Measurements from ENCODE around the gene ENGASE.

The ENGASE gene

GRCh38 chr17:79043191-79043930 is 31.3 kb upstream of the ENGASE start:
- H2AFZ ChIP-seq, result no peak overlapping the region

DNA sequence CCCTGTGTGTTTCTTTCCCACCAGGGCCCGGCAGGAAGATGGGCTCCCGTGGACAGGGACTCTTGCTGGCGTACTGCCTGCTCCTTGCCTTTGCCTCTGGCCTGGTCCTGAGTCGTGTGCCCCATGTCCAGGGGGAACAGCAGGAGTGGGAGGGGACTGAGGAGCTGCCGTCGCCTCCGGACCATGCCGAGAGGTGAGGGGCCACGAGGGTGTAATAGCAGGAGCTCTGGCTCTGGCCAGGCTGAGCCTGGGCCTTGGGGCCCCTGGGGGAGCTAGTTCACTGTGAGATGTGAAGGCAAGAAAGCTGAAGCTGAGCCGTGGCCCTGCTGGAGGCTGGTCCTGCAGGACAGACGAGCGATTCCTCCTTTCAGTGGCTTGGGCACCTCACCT is 30.7 kb upstream of the ENGASE start:
- no peak overlapping the region for H3K9ac ChIP-seq
- H3K36me3 ChIP-seq (ENCODE audit: control insufficient read depth, insufficient read depth, low read length), result no peaks in the 10 kb centered on the region
- no peak overlapping the region for H2AFZ ChIP-seq
- TF ChIP-seq CTCF (IDR thresholded peaks at IDR 0.05), result no peak
- no peaks in the 10 kb centered on the region for H3K9me3 ChIP-seq (ENCODE audit: control insufficient read depth, low read length)
- no peak overlapping the region for H3K4me3 ChIP-seq (ENCODE audit: low read depth, low read length)
- H3K79me2 ChIP-seq, result no peaks in the 10 kb centered on the region
- no peaks in the 10 kb centered on the region for H3K27me3 ChIP-seq (ENCODE audit: control insufficient read depth, insufficient read depth, low read length)
- H3K4me1 ChIP-seq, result no peaks in the 10 kb centered on the region
- H3K4me2 ChIP-seq (ENCODE audit: low read length), result no peak overlapping the region
- H3K27ac ChIP-seq, result no peak overlapping the region

More at GRCh38 chr17:79043191-79043930, 31.3 kb upstream of the ENGASE start:
- H3K9me3 ChIP-seq (ENCODE audit: control insufficient read depth, low read length), result no peaks in the 10 kb centered on the region
- no peak for TF ChIP-seq CTCF (IDR thresholded peaks at IDR 0.05)
- H3K4me2 ChIP-seq (ENCODE audit: low read length), result no peak overlapping the region
- H3K9ac ChIP-seq, result no peak overlapping the region
- no peaks in the 10 kb centered on the region for H3K27me3 ChIP-seq (ENCODE audit: control insufficient read depth, insufficient read depth, low read length)
- H3K36me3 ChIP-seq (ENCODE audit: control insufficient read depth, insufficient read depth, low read length), result no peaks in the 10 kb centered on the region
- H3K79me2 ChIP-seq, result no peaks in the 10 kb centered on the region
- no peaks in the 10 kb centered on the region for H3K4me1 ChIP-seq
- H3K27ac ChIP-seq, result no peak overlapping the region
- no peak overlapping the region for H3K4me3 ChIP-seq (ENCODE audit: low read depth, low read length)

DNA sequence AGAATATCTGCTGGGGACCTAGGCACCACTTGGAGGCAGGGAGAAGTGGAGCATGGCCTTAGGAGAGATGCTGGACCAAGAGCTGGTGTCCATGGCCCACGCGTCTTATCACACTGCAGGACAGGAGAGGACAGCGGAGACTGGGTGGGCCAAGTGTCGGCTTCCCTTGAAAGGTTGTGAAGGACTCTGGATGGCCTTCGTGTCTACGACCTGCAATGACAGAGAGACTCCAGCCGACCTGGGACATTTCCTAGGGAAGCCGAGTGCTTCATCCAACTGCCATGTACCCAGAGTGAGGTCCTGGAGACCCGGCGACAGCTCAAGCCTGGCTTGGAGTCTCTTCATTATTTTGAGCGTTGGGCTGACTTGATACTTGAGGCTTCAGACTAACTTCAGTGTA is 30.2 kb upstream of the ENGASE start:
- Histone ChIP-seq H3K36me3 (ENCODE audit: control insufficient read depth, insufficient read depth, low read length) (no peaks in the 10 kb centered on the region), H3K4me3 (ENCODE audit: low read depth, low read length) (no peak overlapping the region), H3K9ac (no peak overlapping the region), H3K27ac (no peak overlapping the region), H3K9me3 (ENCODE audit: control insufficient read depth, low read length) (no peaks in the 10 kb centered on the region), H3K4me1 (no peaks in the 10 kb centered on the region), H3K4me2 (ENCODE audit: low read length) (no peak overlapping the region), H3K79me2 (no peaks in the 10 kb centered on the region), H3K27me3 (ENCODE audit: control insufficient read depth, insufficient read depth, low read length) (no peaks in the 10 kb centered on the region), H2AFZ (no peak overlapping the region)
- TF ChIP-seq CTCF (IDR thresholded peaks at IDR 0.05), result no peak

GRCh38 chr17:79045001-79045729 is 29.5 kb upstream of the ENGASE start:
- Histone ChIP-seq H3K9me3 (ENCODE audit: control insufficient read depth, low read length) (no peaks in the 10 kb centered on the region), H3K4me3 (ENCODE audit: low read depth, low read length) (no peak overlapping the region), H3K4me2 (ENCODE audit: low read length) (no peak overlapping the region), H2AFZ (no peak overlapping the region), H3K36me3 (ENCODE audit: control insufficient read depth, insufficient read depth, low read length) (no peaks in the 10 kb centered on the region), H3K4me1 (no peaks in the 10 kb centered on the region), H3K79me2 (no peaks in the 10 kb centered on the region), H3K9ac (no peak overlapping the region), H3K27ac (no peak overlapping the region), H3K27me3 (ENCODE audit: control insufficient read depth, insufficient read depth, low read length) (no peaks in the 10 kb centered on the region)
- no peak for TF ChIP-seq CTCF (IDR thresholded peaks at IDR 0.05)
